GM12872 (cell line): Measurements from ENCODE around the gene SLC6A6.

ENCODE experiments used
- CTCF ChIP-seq: IDR thresholded peaks from 3 replicates; pipeline ENCODE4 v1.5.1; 2011; ENCODE audit warnings: low read depth, mild to moderate bottlenecking, low read length, moderate library complexity; ENCODE audit not compliant: insufficient read depth

SLC6A6 gene

GRCh38 chr3:14450922-14451606, 48.7 kb downstream of the SLC6A6 start:
- TF ChIP-seq CTCF = no peak

GRCh38 chr3:14451844-14452739, 49.7 kb downstream of the SLC6A6 start:
- TF ChIP-seq CTCF = no peak

- no peak for TF ChIP-seq CTCF
These were observed 50.6 kb downstream of the SLC6A6 start for GRCh38 chr3:14452740-14453710.

- TF ChIP-seq CTCF = no peak
These were observed 51.7 kb downstream of the SLC6A6 start for GRCh38 chr3:14453876-14454638.

- TF ChIP-seq CTCF = no peak
These were observed 52.4 kb downstream of the SLC6A6 start for GRCh38 chr3:14454639-14455310.

GRCh38 chr3:14455571-14456317, 53.3 kb downstream of the SLC6A6 start:
- TF ChIP-seq CTCF = no peak
